NCI-H1417 treated with DMSO at 0.1 percent for 48 hours (cell line): ENCODE results near the gene EDARADD.

Experiments used
- DNase-seq: peaks from one replicate; lab custom pipeline; 2025; lab: John Stamatoyannopoulos, UW

Gene EDARADD

GRCh38 chr1:236516929-236517704 lies 123.0 kb downstream of the EDARADD start:
- no peak for DNase-seq

GRCh38 chr1:236518322-236518721 lies 124.2 kb downstream of the EDARADD start:
- DNase-seq, result no peak

- no peak for DNase-seq
Observed at GRCh38 chr1:236520445-236521005, 126.4 kb downstream of the EDARADD start.

GRCh38 chr1:236522937-236523703 lies 129.0 kb downstream of the EDARADD start:
- DNase-seq, result no peak

GRCh38 chr1:236523704-236524141 lies 129.6 kb downstream of the EDARADD start, which contains the start of gene LGALS8:
Gene LGALS8, plus strand, starts transcription at chr1:236523982. Its CDS starts 2,089 bp downstream, at chr1:236526071.
- peak; percentile 35 for DNase-seq

GRCh38 chr1:236524142-236524894 lies 130.2 kb downstream of the EDARADD start:
- DNase-seq, result peak; percentile 18

GRCh38 chr1:236524895-236525184 lies 130.8 kb downstream of the EDARADD start:
- no peak for DNase-seq

GRCh38 chr1:236526079-236526478 lies 132.0 kb downstream of the EDARADD start:
- DNase-seq, result no peak

GRCh38 chr1:236530286-236530685 lies 136.2 kb downstream of the EDARADD start:
- no peak for DNase-seq

GRCh38 chr1:236530959-236531358 lies 136.9 kb downstream of the EDARADD start:
- no peak for DNase-seq

GRCh38 chr1:236532850-236533249 lies 138.8 kb downstream of the EDARADD start:
- no peak for DNase-seq

GRCh38 chr1:236534151-236534651 lies 140.1 kb downstream of the EDARADD start:
- no peak for DNase-seq
